ENCODE measurements around the gene CPE.

Gene CPE

DNA sequence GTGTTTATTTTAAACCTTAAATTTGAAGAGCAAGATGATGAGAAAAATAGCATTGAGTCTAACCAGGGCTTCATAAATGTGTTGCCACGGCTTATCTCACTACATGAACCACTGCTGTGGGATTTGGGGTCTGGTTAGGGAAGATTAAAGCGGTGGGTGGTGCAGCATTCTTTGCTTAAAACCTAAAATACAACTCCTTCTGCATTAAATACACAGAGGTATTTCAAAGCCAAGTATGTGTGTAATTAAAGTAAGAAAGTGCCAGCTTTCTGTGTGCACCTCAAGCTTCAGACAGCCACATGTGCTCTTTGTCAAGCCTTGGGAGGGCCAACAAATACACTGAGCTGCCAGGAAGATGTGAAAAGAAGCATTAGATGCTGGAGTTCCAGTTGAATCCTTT, 128.0 kb downstream of the CPE start:
- no peak for DNase-seq (ENCODE audit: low read depth in 1 of 2, low spot score in 1 of 2)

DNA sequence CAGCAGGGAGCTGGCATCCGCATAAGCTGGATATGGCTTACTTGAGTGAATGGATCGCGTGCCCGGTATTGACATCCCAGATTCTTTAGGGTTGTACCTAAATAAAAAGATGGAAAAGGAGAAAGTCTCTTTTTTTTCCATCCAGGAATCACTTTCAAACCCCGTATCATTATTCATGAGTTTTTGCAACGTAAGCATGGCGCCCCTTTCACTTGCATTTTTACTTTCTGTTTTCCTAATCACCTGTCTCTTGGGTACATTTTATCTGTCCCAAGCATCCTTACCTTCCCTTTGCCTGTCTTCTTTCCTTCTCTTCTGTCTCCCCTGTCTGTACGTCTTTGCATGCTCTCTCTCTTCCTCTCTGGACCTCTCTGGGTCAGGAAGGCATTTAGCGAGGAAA, 128.6 kb downstream of the CPE start:
- DNase-seq (ENCODE audit: low read depth in 1 of 2, low spot score in 1 of 2): no peak

DNA sequence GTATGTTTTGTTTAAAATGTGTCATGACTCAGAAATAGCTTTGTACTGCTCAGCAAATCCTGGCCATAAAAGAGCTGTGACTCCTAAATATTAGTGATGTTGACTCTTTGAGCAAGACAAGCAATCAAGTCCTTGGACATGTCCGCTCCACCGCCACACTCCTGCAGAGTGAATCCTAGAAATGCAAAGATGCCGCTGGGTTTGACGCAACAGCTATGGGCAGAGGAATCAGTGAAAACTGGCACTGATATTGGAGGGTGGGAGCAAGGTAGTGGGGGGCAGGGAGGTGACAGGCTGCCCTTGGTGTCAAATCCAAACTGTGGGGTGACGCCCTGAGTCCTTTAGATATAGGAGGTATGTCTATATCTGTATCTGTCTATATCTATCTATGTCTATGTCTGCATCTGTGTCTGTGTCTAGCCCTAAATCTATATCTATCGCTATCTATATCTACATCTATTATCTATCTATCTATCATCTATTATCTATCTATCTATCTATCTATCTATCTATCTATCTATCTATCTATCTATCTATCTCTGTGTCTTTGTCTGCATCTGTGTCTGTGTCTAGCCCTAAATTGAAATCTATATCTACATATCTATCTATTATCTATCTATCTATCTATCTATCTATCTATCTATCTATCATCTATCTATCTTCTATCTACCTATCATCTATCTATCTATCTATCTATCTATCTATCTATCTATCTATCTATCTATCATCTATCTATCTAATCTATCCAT, 129.7 kb downstream of the CPE start:
- no peak for DNase-seq (ENCODE audit: low read depth in 1 of 2, low spot score in 1 of 2)

DNA sequence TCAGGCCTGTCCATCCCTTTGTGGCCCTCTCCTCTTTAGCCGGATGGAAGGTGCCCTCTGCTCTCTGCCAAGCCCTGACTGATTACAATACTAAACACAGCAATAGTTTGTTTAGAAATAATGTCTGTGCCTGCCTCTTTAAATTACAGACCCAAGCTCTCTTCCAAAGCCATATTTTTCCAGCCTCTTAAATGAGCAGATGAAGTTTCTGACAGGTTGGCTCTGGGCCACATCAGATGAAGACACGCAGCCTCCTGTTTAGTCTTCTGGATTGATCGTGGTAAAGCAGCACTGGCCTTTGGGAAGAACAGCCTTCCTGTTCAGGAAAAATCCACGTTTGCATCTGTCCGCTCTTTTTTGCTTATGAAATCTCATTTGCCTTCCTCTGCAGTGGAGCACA, 133.6 kb downstream of the CPE start:
- DNase-seq (ENCODE audit: low read depth in 1 of 2, low spot score in 1 of 2): no peak

DNA sequence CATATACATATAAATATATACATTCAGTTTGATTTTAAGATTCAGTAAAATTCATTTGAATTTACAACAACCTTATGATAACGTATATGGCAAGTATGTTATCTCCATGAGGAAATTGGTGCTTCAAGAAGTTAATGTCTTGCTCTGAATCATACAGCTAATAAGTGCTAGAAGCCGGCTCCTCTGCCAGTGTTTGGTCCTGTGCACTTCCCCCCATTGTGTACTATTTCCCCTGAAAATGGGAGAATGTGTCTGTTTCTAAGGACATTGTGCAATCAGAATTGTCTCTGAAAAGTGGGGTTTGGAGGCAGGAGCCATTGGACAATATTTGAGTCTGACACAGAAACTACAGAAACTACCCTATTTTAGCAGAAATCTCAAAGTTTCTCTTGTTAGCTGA, 135.9 kb downstream of the CPE start:
- no peak for DNase-seq (ENCODE audit: low read depth in 1 of 2, low spot score in 1 of 2)

DNA sequence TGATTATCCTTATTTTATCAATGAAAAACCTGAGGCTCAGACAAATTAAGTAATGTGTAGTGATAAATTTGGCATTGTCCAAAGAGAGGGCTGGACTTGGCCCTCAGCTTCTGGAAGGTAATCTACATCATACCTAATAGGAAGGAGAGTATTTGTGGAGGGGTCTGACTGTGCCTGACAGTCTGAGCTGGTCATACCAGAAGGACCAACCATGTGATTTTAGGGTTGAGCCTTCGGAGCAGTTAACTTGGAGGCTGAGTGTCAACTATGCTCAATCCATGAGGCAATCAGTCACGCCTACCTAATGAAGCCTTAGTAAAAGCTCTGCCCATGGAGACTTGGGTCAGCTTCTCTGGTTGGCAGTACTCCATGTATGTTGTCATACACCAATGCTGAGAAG, 136.4 kb downstream of the CPE start:
- DNase-seq (ENCODE audit: low read depth in 1 of 2, low spot score in 1 of 2): no peak

DNA sequence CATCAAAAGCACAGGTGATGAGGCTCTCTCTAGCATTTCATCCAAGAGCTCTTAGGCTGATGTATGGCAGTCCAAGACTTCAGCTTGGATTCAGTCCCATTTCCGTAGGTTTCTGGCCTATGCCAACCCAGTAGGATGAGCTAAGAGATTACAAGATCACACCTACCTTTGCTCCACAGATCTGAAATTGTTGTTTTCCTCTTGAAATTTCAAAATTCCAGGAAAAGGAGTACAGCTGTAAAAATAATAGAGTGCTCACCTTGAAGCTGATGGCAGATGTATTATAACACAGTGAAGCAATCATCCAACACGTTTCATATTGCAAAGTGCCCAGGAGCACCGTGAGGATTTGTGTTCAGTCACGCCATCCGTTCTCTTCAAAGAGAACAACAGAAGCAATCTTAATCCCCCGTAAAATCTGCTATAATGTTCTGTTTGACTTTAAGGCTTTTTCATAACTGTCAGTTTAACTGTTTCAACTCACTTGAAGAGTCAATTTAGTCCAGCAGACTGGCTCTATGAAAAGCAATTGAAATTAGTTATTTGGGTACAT, 137.5 kb downstream of the CPE start:
- DNase-seq (ENCODE audit: low read depth in 1 of 2, low spot score in 1 of 2): no peak

DNA sequence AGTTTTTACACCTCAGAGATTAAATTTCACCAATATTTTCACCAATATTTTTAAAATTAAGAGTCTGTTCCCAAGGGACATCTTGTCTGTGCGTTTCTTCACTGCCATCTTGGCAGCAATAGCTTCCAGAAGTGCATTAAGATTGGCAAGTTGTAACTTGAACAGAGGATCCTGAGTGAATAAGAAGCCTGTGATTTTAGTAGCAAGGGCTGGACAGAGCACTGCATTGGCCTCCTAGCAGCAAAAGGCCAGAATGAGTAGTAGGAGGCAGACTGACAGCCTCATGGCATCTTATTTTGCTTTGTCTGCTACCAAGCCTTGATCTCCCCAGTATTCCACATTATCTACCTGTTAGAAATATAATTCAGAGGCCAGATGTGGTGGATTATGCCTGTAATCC, 138.4 kb downstream of the CPE start:
- DNase-seq (ENCODE audit: low read depth in 1 of 2, low spot score in 1 of 2): no peak

DNA sequence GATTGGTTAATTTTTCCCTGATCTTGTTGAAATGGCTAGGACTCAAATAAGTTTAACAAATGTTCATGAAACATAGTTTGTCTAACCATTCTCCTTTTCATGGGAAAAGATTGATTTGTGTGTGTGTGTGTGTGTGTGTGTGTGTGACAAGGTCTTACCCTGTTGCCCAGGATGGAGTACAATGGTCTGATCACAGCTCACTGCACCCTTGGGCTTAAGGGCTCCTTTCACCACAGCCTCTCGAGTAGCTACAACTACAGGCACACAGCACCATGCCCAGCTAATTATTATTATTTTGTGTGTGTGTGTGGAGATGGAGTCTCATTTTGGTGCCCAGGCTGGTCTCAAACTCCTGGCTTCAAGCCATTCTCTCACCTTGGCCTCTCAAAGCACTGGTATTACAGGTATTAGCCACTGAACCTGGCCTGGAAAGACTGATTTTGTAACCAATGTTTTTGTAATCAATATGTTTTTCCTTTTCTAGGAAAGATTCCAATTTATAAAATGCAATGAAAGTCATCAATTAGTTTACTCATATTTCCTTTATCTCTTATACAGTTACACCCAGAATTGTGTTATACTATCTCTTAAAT, 139.3 kb downstream of the CPE start:
- no peak for DNase-seq (ENCODE audit: low read depth in 1 of 2, low spot score in 1 of 2)

DNA sequence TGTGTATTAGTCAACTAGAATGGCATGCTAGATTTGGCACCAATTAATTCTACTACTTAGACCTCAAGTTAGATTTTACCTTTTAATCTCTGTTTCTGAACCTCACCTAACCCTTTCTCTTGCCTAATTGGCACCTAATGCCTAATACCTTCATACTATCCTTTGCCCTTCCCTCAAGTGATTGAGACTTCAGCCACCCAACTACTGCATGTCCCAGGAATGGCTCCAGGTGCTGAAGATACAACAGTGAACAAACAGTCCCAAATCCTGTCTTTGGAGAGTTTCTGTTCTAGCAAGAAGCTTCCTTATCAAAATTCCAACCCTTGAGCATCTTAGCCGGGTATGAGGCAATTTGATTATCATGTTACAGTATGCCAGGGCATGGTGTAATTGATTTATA, 139.9 kb downstream of the CPE start:
- no peak for DNase-seq (ENCODE audit: low read depth in 1 of 2, low spot score in 1 of 2)

DNA sequence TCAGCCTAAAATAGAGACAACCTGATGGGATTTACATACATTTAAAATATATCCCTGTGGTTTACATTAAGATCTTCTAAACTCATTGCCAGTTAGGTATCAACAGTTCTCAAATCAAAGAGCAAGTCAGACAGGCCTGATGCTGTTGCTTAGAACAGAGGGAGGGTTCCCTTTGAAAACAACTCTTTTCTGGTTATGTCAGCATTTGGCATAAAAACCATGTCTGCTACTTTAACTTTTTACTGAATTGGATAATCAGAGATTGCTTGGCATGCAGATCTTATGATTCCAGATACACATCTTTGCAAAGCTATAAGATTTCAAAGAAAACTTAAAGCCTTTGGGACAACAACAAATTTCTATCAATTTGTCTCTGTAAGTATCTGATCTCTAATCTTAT, 140.8 kb downstream of the CPE start:
- no peak for DNase-seq (ENCODE audit: low read depth in 1 of 2, low spot score in 1 of 2)

DNA sequence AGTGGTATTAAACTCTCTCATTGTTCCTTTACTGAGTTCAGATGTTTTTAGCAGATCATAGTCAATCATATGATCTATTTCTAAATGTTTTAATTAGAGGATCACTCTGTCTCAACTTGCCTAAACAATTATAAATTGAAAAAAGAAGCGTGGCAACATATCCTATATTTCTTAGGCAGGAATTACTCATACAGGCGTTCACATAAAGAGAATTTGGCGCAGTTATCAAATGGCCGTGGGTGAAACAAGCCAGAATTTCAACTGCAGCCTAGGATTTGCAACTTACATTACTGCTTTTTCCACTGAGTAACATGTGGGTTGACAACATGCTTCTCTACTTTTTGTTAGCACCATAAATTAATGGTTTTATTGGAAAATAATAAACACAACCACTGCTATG, 141.3 kb downstream of the CPE start:
- DNase-seq (ENCODE audit: low read depth in 1 of 2, low spot score in 1 of 2): no peak

DNA sequence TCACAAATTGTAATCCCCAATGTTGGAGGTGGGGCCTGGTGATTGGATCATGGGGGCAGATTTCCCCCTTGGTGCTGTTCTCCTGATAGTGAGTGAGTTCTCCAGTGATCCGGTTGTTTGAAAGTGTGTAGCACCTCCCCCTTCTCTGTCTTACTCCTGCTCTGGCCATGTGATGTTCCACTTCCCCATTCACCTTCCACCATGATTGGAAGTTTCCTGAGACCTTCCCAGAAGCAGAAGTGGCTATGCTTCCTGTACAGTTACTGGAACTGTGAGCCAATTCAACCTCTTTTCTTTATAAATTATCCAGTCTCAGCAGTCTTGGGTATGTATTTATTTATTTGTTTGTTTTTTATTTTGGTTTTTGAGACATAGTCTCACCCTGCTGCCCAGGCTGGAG, 143.2 kb downstream of the CPE start:
- no peak for DNase-seq (ENCODE audit: low read depth in 1 of 2, low spot score in 1 of 2)

DNA sequence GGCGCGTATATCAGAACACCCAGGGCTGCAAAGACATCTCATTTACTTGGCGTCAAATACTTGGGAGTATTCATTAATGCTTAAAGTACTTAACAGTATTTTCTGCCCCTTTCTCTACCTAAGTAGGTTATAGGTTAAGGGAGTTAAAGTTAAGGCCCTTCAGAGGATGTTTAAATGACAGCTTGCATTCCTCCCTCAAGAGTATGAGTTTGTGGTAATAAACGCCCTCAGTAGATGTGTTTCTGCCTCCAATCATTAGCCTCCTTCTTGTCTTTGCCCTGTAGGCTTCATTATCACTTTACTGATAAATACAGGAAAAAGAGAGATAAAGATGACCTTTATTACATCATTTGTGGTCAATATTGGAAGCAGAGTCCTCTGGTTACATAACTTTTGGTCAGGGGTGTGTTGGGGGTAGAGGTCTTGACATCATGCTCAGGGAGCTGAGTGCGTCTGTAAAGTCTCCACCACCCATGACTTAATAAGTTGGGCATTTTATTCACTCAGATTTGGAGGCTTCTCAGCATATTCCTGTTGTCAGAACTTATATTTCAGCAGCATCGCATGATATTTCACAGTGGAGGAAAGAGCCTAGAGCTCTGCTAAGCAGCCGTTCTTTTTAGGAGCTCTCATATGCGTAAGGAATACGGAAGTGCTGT, 145.9 kb downstream of the CPE start:
- no peak for DNase-seq (ENCODE audit: low read depth in 1 of 2, low spot score in 1 of 2)

DNA sequence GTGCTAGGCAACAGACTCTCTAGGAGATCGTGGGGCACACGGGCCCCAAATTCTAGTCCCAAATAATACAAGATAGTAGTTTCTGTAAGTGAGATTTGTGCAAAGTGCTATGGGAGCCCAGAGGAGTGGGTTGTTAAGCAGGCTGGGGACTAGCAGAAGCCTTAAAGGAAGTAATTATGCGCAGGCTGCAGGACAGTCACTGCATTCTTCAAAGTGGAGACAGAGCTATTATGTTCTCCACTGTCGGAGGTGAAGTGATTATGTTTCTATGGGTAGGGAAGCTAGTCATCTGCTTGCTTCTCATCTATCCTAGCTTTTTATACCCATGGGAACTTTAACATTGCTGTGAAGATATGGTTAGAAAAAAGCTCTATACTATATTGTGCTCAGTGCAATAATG, 154.2 kb downstream of the CPE start:
- DNase-seq (ENCODE audit: low read depth in 1 of 2, low spot score in 1 of 2): no peak

DNA sequence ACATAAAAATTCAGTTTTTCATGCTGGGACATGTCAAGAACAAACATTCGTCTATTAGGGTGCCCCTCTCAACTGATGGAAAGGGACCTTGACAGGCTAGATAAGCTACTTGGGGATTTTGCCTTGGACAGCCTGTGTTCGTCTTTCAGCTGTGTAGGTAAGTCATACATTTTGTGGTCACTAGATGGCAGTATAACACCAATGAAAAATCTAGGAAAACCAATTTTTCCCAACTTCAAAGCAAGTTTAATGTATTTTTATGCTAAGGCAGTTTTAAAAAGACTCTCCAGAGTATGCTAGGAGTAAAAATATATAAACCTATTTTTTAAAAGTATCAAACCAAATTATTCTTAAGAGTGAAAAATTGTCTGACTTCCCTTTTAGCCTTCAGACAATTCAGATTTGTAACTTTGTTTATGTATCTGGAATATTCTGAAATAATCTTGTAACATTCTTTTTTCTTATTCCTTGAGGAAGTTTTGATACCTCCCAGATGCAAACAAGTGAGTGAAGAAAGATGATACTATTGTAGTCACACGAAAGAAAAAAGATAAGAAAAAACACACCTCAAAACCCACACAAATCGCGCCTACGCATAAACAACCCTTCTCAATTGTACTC, 158.3 kb downstream of the CPE start:
- DNase-seq (ENCODE audit: low read depth in 1 of 2, low spot score in 1 of 2): no peak

DNA sequence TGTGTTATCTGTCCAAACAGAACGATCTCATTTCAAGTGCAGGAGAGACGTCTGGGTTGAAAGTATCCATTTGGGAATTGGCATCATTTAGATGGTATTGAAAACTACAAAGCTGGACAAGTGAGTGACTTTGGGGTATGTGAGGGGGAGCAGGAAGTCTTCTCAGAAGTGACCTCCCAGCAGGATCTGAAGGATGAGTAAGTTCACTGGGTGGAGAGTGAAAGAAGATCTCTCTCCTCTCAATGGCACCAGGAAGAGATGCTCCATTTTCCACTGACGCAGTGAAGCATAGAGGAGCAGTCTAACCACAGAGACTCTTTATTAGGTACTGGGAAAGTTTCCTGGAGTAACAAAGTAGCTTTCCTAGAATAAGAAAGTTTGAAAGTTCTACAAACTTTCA, 161.0 kb downstream of the CPE start:
- DNase-seq (ENCODE audit: low read depth in 1 of 2, low spot score in 1 of 2): no peak

DNA sequence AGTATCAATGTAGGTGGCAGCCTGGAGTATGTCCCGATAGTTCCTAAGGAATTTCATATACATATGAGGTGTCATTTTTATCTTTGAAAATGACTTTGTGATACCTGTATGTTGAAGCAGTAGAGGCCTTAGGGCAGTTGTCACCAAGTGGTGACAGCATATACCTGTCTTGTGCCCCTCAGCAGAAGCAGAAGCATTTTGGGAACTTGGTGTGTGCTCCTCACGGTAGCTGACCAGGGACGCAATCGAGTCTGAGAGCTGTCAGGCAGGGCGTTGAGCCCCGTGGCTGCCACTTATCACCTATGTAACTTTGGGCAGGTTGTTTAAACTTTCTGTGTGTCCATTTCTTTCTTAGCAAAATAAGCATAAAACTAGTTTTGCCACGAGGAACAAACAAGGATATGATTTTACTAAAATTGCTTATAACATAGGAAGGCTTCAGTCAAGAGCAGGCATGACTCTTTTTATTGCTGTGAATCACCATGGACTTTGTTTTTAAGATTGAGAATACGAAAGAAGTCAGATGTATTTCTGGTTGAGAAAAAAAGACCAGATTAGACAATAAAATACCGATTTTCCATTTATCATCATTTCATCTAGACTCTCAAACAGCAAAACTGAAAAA, 161.5 kb downstream of the CPE start:
- no peak for DNase-seq (ENCODE audit: low read depth in 1 of 2, low spot score in 1 of 2)

DNA sequence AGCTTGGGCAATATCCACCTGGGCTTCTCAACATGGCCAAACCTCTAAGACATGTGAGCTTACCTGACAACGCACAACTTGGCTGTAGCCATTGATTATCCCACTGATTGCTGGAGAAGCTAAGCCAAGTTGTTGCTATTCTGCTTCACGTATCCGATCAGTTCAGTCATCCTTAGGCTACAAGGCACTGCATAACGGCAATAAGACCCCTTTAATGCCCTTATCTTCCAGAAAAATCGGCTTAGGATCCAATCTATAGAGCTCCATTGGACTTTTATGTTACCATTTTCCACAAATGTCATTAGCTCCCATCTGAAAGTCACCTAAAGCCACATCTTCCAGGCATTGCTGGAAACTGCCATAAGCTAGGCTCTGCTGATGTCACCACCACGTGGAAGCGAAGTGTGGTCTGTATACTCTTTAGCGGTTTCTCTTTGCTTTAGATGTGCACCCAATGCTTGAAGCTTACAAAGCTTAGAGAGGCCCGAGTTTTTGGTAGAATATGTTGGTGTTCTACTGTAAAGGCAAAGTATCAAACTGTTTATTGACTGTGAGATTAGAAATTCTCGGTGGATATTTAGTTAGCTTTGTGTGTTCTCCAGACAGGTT, 163.1 kb downstream of the CPE start:
- DNase-seq (ENCODE audit: low read depth in 1 of 2, low spot score in 1 of 2): no peak

DNA sequence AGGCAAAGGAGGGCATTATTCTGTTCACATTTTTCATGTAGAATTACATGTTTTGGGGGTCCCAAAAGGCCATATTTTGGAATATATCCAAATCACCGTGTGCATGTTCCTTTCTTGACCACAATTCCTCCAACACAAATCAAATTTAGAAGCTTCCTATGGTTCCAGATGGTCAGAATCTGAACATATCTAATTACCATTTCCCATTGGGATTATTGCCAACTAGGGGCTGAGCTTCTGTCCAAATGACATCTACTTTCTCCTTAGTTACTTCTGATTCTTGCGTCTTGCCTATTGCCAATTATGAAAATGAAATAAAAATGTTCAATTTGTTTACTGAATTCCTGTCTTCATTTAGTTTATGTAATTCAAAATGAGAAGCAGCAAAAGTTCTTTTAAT, 163.7 kb downstream of the CPE start:
- DNase-seq (ENCODE audit: low read depth in 1 of 2, low spot score in 1 of 2): no peak
